Measurements from ENCODE around the gene DLGAP1.

- TF ChIP-seq CTCF (IDR thresholded peaks at IDR 0.05) (no peak), POLR2A (IDR thresholded peaks at IDR 0.05) (no peak), POLR2AphosphoS5 (IDR thresholded peaks at IDR 0.05) (no peak), EP300 (IDR thresholded peaks at IDR 0.05) (no peak)
Measured at GRCh38 chr18:4248686-4249085, 206.4 kb downstream of the DLGAP1 start.
